Lower lobe of right lung (tissue), 2 donors: ENCODE measurements around the gene COG1. TPM values are rescaled to one million over a fixed set of nuclear protein-coding genes. Genes with fewer than 3 reads are reported as not detected.
"Not testable (repeated sequence)": the region's sequence is repeated elsewhere in the genome, so short reads cannot be mapped to it uniquely, and the experiment has no call there.

Experiments used
- ATAC-seq, 2 donors: fragments of 200-7000 bp; cut with Tn5 transposase; one replicate each; pipeline ENCODE4 v1.9.1; 2020 to 2022; ENCODE audit warnings: mild to moderate bottlenecking in 2 of 2, moderate library complexity in 2 of 2
- DNase-seq: peaks from one replicate; pipeline ENCODE4 v3.0.0-alpha.2; 2020
- H3K27ac ChIP-seq: fragments of 200-600 bp; one replicate; pipeline ENCODE4 v1.8.0; 2022
- H3K27me3 ChIP-seq: fragments of 200-600 bp; one replicate; pipeline ENCODE4 v1.8.0; 2022; ENCODE audit warnings: low read depth
- H3K36me3 ChIP-seq: fragments of 200-600 bp; one replicate; pipeline ENCODE4 v1.8.0; 2022; ENCODE audit warnings: mild to moderate bottlenecking
- H3K4me1 ChIP-seq: fragments of 200-600 bp; one replicate; pipeline ENCODE4 v1.8.0; 2022
- H3K4me3 ChIP-seq: fragments of 200-600 bp; one replicate; pipeline ENCODE4 v1.8.0; 2022; ENCODE audit warnings: mild to moderate bottlenecking
- H3K9me3 ChIP-seq: fragments of 200-600 bp; one replicate; pipeline ENCODE4 v1.8.0; 2022
- CTCF ChIP-seq: fragments of 200-600 bp; IDR thresholded peaks from one replicate; pipeline ENCODE4 v1.8.0; 2022; ENCODE audit warnings: antibody characterized with exemption, mild to moderate bottlenecking
- intact Hi-C: fragments of 100-400 bp; cut with DNase I; formaldehyde crosslinking; loops from one replicate; pipeline ENCODE4 v1.11.0; 2022
- long read RNA-seq: library from polyadenylated mRNA; unstranded; transcript quantifications from one replicate; pipeline ENCODE4 v2.0.0, GENCODE V29; 2021
- total RNA-seq: library from RNA; stranded (reverse); fragmentation: NEBNext Ultra II Directional; extraction: Animal tissue kit (Norgen Biotek cat#: 25700); gene quantifications from one replicate; pipeline ENCODE4 v1.2.1, GENCODE V29; 2021
- donor health status: DM: no; HTN: yes; CAD: no; lungs with severe emphysema.

COG1 gene
- total RNA-seq, result 36.4 TPM
- long read RNA-seq, transcript COG1-201 (14 exons, 3,079 nt), result major isoform, 43 of 89 reads
- long read RNA-seq, partial matches to known transcripts, result 17 of 89 reads
- long read RNA-seq, other reads (novel, unspliced or antisense), result 29 of 89 reads

GRCh38 chr17:73192894-73193701 lies at the start of gene COG1:
Gene COG1, plus strand, starts transcription at chr17:73193055. Its CDS starts 15 bp downstream, at chr17:73193070.
- intact Hi-C loops, result no loop called here
- no peaks in the 10 kb centered on the region for H3K27me3 ChIP-seq
- no peaks in the 10 kb centered on the region for H3K9me3 ChIP-seq
- no peak for TF ChIP-seq CTCF
- H3K36me3 ChIP-seq, result peaks cover 20% of the 10 kb centered on the region
- ATAC-seq (peak; percentile 92 to 94), DNase-seq (peak; percentile 90)
- peak within 1 kb of the TSS; percentile 99 for H3K4me3 ChIP-seq
- H3K27ac ChIP-seq, result peak within 1 kb of the TSS; percentile 94
- peaks cover 22% of the 10 kb centered on the region for H3K4me1 ChIP-seq

GRCh38 chr17:73144209-73144608 lies 48.6 kb upstream of the COG1 start:
- H3K4me1 ChIP-seq, H3K36me3 ChIP-seq, H3K4me3 ChIP-seq, H3K9me3 ChIP-seq, H3K27ac ChIP-seq, ATAC-seq, H3K27me3 ChIP-seq, DNase-seq, intact Hi-C loops: not testable (repeated sequence)

GRCh38 chr17:73145641-73146040 lies 47.2 kb upstream of the COG1 start:
- intact Hi-C loops, result no loop called here
- DNase-seq (no peak), ATAC-seq (no peak)
- no peak overlapping the region for H3K4me3 ChIP-seq
- H3K9me3 ChIP-seq, result peaks cover 8% of the 10 kb centered on the region
- H3K4me1 ChIP-seq, result no peaks in the 10 kb centered on the region
- no peak overlapping the region for H3K27ac ChIP-seq
- no peaks in the 10 kb centered on the region for H3K36me3 ChIP-seq
- H3K27me3 ChIP-seq, result peaks cover 11% of the 10 kb centered on the region
- TF ChIP-seq CTCF, result no peak

- H3K9me3 ChIP-seq, ATAC-seq, DNase-seq, H3K4me1 ChIP-seq, intact Hi-C loops, H3K36me3 ChIP-seq, H3K27ac ChIP-seq, H3K4me3 ChIP-seq: not testable (repeated sequence)
- H3K27me3 ChIP-seq, result peaks cover 11% of the 10 kb centered on the region
Measured at GRCh38 chr17:73147791-73148190, 45.1 kb upstream of the COG1 start.

- Histone ChIP-seq H3K27me3 (peaks cover 11% of the 10 kb centered on the region), H3K27ac (no peak overlapping the region), H3K4me1 (peaks cover 3% of the 10 kb centered on the region), H3K9me3 (peaks cover 8% of the 10 kb centered on the region), H3K4me3 (no peak overlapping the region), H3K36me3 (no peaks in the 10 kb centered on the region)
- ATAC-seq (no peak), DNase-seq (no peak)
- TF ChIP-seq CTCF, result no peak
- intact Hi-C loops, result no loop called here
Measured at GRCh38 chr17:73148540-73149334, 44.1 kb upstream of the COG1 start.

- H3K4me1 ChIP-seq, ATAC-seq, H3K27ac ChIP-seq, H3K4me3 ChIP-seq, intact Hi-C loops, H3K36me3 ChIP-seq, H3K9me3 ChIP-seq, DNase-seq: not testable (repeated sequence)
- peaks cover 11% of the 10 kb centered on the region for H3K27me3 ChIP-seq
Measured at GRCh38 chr17:73150622-73151300, 42.1 kb upstream of the COG1 start.
